OCI-LY1 (cell line): ENCODE data around the gene SLC2A13.

Source experiments
- H2AFZ ChIP-seq: fragments of 200-600 bp; sonication (generic), shearing (Covaris generic); 2 replicates; pipeline ENCODE4 v1.6.0; 2014; ENCODE audit warnings: antibody characterized with exemption, mild to moderate bottlenecking, low read length
- H3F3A ChIP-seq: fragments of 200-600 bp; sonication (generic), shearing (Covaris generic); 2 replicates; pipeline ENCODE4 v1.6.0; 2014; ENCODE audit warnings: mild to moderate bottlenecking, antibody characterized with exemption, low read length, moderate library complexity; ENCODE audit not compliant: insufficient read depth
- H3K27ac ChIP-seq: fragments of 200-600 bp; sonication (generic); 2 replicates; pipeline ENCODE4 v1.5.1; 2014; ENCODE audit warnings: low read length, mixed run types, mild to moderate bottlenecking, low read depth; ENCODE audit not compliant: poor library complexity, severe bottlenecking
- H3K27me3 ChIP-seq: fragments of 200-600 bp; sonication (generic); 2 replicates; pipeline ENCODE4 v1.6.0; 2014; ENCODE audit warnings: antibody characterized with exemption, mild to moderate bottlenecking, low read length, moderate library complexity; ENCODE audit not compliant: insufficient read depth
- H3K36me3 ChIP-seq: fragments of 200-600 bp; sonication (generic); 2 replicates; pipeline ENCODE4 v1.6.1; 2014; ENCODE audit warnings: mild to moderate bottlenecking, antibody characterized with exemption, low read length, moderate library complexity, mixed read lengths; ENCODE audit not compliant: insufficient read depth
- H3K4me1 ChIP-seq: fragments of 200-600 bp; sonication (generic); 2 replicates; pipeline ENCODE4 v1.5.1; 2014; ENCODE audit warnings: mild to moderate bottlenecking, low read length, moderate library complexity; ENCODE audit not compliant: insufficient read depth, severe bottlenecking
- H3K4me2 ChIP-seq: fragments of 200-600 bp; sonication (generic), shearing (Covaris generic); 2 replicates; pipeline ENCODE4 v1.6.1; 2014; ENCODE audit warnings: low read length
- H3K4me3 ChIP-seq: fragments of 200-600 bp; sonication (generic); 2 replicates; pipeline ENCODE4 v1.5.1; 2014; ENCODE audit warnings: low read length, low read depth, mild to moderate bottlenecking, mixed read lengths; ENCODE audit not compliant: poor library complexity, severe bottlenecking
- H3K79me2 ChIP-seq: fragments of 200-600 bp; shearing (Covaris generic); 2 replicates; pipeline ENCODE4 v1.6.1; 2016; ENCODE audit warnings: mixed run types, low read length, mixed read lengths; ENCODE audit not compliant: insufficient read depth
- H3K9ac ChIP-seq: fragments of 200-600 bp; sonication (generic), shearing (Covaris generic); 2 replicates; pipeline ENCODE4 v1.6.1; 2014; ENCODE audit warnings: mild to moderate bottlenecking, low read length, mixed read lengths
- H3K9me2 ChIP-seq: fragments of 200-600 bp; sonication (generic), shearing (Covaris generic); 2 replicates; pipeline ENCODE4 v1.6.1; 2014; ENCODE audit warnings: low read depth, mild to moderate bottlenecking, low read length, mixed read lengths
- H3K9me3 ChIP-seq: fragments of 200-600 bp; shearing (Covaris generic); 2 replicates; pipeline ENCODE4 v1.6.1; 2014; ENCODE audit warnings: low read length, mixed read lengths
- H4K20me1 ChIP-seq: fragments of 200-600 bp; sonication (generic), shearing (Covaris generic); 2 replicates; pipeline ENCODE4 v1.6.0; 2016; ENCODE audit warnings: mild to moderate bottlenecking, low read length; ENCODE audit not compliant: insufficient read depth
- EZH2 ChIP-seq: fragments of 200-600 bp; sonication (generic), shearing (Covaris generic); IDR thresholded peaks from 2 replicates; pipeline ENCODE4 v1.8.0; 2017; ENCODE audit warnings: borderline replicate concordance, mixed run types, mild to moderate bottlenecking, antibody characterized with exemption, low read length, moderate library complexity, mixed read lengths
- TF ChIP-seq, protein P1 (sequence below): fragments of 200-600 bp; sonication (generic), shearing (Covaris generic); IDR thresholded peaks from 2 replicates; pipeline ENCODE4 v1.5.1; 2017; ENCODE audit warnings: mild to moderate bottlenecking, antibody characterized with exemption, low read length, moderate library complexity, mixed read lengths

Gene SLC2A13

GRCh38 chr12:40028296-40028695 is 77.6 kb downstream of the SLC2A13 start:
- Histone ChIP-seq H3K9ac (no peak overlapping the region), H2AFZ (no peak overlapping the region), H4K20me1 (no peaks in the 10 kb centered on the region), H3K4me2 (no peak overlapping the region), H3K79me2 (no peaks in the 10 kb centered on the region), H3K4me1 (peaks cover 10% of the 10 kb centered on the region), H3K9me3 (no peaks in the 10 kb centered on the region), H3K36me3 (peaks cover 5% of the 10 kb centered on the region; the same call in 1 of the 2 replicates), H3K27ac (no peak overlapping the region), H3K27me3 (no peaks in the 10 kb centered on the region), H3K9me2 (no peaks in the 10 kb centered on the region), H3F3A (no peaks in the 10 kb centered on the region), H3K4me3 (no peak overlapping the region)
- TF ChIP-seq EZH2 = no peak
- TF ChIP-seq, protein P1, sequence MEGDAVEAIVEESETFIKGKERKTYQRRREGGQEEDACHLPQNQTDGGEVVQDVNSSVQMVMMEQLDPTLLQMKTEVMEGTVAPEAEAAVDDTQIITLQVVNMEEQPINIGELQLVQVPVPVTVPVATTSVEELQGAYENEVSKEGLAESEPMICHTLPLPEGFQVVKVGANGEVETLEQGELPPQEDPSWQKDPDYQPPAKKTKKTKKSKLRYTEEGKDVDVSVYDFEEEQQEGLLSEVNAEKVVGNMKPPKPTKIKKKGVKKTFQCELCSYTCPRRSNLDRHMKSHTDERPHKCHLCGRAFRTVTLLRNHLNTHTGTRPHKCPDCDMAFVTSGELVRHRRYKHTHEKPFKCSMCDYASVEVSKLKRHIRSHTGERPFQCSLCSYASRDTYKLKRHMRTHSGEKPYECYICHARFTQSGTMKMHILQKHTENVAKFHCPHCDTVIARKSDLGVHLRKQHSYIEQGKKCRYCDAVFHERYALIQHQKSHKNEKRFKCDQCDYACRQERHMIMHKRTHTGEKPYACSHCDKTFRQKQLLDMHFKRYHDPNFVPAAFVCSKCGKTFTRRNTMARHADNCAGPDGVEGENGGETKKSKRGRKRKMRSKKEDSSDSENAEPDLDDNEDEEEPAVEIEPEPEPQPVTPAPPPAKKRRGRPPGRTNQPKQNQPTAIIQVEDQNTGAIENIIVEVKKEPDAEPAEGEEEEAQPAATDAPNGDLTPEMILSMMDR = no peak

DNA sequence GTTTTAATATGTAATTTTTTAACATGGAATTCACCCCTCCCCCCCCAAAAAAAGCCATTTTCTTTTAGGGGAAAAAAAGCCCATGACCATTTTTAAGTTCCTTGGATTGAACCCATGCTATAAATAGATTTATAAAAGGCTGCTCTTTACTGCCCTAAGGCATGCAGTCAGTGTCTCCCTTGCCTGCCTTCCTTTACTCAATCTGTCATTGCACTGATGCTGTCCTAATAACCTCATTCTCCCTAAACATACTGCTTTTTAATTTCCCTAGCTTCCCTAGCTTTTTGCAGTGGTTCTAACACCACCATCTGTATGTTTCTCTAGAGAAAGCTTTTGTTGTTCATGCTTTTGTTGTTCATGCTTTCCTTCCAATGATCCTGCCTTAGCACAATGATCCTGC is 83.0 kb downstream of the SLC2A13 start:
- TF ChIP-seq, protein P1 = no peak
- TF ChIP-seq EZH2 = no peak
- Histone ChIP-seq H3K9me2 (no peaks in the 10 kb centered on the region), H3K79me2 (no peaks in the 10 kb centered on the region), H3K4me2 (no peak overlapping the region), H4K20me1 (no peaks in the 10 kb centered on the region), H3F3A (no peaks in the 10 kb centered on the region), H3K4me3 (no peak overlapping the region), H2AFZ (no peak overlapping the region), H3K9ac (no peak overlapping the region), H3K9me3 (no peaks in the 10 kb centered on the region), H3K4me1 (no peaks in the 10 kb centered on the region), H3K36me3 (peaks cover 5% of the 10 kb centered on the region; the same call in 1 of the 2 replicates), H3K27ac (no peak overlapping the region), H3K27me3 (no peaks in the 10 kb centered on the region)

GRCh38 chr12:40020261-40020691 is 85.6 kb downstream of the SLC2A13 start:
- Histone ChIP-seq H3K27me3 (no peaks in the 10 kb centered on the region), H4K20me1 (no peaks in the 10 kb centered on the region), H3K4me2 (no peak overlapping the region), H3F3A (no peaks in the 10 kb centered on the region), H3K9ac (no peak overlapping the region), H3K9me2 (no peaks in the 10 kb centered on the region), H3K4me3 (no peak overlapping the region), H3K36me3 (no peaks in the 10 kb centered on the region), H3K27ac (no peak overlapping the region), H3K9me3 (no peaks in the 10 kb centered on the region), H2AFZ (no peak overlapping the region), H3K79me2 (no peaks in the 10 kb centered on the region), H3K4me1 (no peaks in the 10 kb centered on the region)
- TF ChIP-seq, protein P1 = no peak
- TF ChIP-seq EZH2 = no peak
